Kidney glomerular epithelial cell (primary cell): ENCODE results near the gene FASN.

Source experiments
- DNase-seq: peaks from one replicate; lab custom pipeline; 2025; lab: John Stamatoyannopoulos, UW

The FASN gene

DNA sequence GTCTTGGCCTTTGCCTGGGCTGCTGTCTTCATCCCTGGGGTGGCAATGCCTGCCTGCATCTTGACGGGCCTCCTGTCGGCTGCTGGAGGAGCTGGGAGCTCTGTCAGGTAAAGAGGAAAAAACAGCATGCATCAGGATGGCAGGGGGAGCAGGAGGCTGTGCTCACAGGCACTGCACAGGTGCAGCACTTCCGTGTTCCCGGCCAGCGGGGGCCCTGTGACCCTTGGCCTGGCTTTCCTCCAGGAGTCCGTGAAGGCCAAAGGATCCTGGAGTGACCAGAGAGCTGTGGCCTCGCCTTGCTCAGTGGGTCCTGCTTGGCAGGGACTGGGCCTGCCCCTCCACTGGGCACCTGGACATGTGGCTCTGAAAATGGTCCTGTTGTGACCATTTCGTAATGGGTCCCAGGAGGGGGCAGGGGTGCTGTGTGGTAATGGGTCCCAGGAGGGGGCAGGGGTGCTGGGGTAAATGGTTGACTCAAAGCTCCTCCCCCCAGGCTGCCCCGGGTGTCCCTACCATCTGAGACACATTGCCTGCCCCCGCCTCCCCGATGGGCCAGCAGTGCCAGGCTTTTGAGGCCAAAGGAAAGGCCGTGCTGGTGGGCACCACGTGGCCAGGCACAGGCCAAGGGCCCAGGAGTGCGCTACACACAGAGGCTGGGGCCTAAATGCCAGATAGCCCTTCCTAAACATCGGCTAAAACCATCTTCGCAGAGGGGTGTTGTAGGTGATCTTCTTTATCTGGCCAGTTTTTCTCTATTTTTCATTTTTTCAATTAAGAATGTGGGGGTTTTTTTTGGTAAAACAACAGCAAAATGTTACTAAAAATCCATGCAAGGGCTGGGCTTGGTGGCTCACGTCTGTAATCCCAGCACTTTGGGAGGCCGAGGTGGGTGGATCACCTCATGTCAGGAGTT lies 4.0 kb upstream of the FASN start:
- no peak for DNase-seq

DNA sequence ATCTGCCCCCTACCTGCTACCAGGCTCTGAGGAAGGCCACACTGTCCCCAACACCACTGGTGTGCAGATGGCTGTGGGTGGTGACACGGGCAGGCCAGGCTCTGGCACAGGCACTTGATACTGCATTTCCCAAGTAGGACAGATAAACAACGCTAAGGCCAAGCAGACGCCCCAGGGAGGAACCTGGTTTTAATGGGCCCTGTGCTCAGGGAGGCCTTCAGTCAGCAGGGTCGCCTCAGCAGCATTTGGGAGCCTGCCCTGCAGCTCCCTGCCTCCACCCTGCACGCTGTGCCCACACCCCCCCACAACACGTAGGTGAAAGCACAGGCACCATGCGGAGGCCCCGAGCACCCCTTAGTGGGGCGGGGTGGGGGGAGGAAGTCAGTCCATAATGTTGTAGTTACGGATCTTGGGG lies 3.3 kb upstream of the FASN start:
- no peak for DNase-seq

DNA sequence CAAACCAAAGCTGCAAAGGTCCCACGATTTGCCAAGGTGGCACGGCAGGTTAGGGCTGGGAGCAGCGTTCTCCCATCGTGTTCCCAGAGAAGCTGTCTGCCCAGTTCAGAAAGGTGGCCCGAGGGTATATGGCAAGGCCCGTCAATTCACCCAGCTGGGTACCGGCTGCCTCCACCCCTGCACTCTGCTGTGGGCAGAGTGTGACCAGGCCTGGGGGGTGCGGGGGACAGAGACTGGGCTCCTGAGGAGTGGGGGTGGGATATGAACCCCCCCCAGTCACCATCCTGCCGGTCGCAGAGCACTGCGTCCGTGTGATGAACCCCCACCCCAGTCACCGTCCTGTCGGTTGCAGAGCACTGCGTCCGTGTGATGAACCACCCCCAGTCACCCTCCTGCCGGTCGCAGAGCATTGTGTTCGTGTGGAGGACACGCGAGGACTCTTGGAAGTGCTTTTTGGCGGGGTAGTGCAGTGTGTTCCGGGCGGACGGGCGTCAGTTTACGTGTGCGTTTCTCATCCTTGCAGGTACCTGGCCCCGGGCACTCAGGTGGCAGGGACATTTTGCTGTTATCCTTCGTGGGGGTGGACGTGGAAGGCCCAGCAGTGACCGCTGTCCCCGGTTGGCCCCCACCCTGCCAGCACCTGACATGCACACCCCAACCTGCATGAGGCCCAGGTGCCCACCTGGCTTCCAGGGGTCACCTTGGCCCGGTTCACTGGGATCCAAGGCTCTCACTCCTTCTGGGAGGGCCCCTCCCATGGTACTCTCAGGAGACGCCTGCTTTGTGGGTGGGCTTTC lies 2.7 kb upstream of the FASN start:
- no peak for DNase-seq

DNA sequence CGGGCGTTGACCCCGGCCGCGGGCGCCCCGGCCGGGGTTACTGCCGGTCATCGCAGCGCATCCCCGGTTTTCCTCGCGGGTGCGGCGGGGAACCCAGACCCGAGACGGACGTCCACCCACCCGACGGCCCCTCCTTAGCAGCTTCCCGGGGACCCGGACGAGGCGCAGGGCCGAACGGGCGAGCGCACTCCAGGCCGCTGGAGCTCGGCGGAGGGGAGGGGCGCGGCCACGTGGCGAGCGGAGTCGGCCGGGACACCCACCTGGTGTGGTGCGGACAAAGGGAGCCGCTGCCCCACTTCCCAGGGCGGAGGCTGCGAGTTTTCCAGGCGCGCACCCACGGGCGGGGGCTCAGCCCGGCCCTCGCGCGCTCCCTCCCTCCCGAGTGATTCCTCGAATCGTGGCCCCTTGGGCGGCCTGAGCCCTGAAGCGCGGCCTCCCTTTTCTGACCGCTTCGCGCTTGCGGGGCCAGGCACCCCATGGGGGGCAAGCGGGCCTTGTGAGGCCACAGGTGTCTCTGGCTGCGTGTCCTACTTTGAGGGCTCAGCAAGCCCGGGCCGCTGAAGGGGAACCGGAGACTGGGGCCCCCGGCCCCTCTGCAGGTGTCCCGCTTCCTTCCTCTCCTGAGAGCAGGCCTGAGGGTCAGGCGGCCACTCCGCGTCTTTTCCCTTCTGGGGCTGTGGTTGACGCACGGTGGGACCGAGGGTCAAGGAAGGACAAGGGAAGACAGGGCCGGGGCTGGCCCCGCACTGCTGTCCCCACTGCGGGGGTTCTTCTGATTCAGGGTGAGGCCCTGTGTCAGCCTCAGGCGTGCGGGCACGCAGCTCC lies 1.1 kb upstream of the FASN start:
- DNase-seq, result no peak

DNA sequence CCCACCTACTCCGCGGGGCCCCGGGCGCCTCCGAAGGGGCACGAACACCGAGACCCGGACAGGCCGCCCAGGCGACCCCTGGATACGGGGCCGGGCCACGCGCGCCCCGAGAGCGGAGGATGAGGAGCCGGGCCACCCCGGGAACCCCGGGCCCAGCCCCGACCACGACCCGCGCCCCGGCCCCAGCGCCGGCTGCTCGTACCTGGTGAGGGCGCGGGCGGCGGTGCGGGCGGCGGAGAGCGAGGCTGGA lies 192 bp downstream of the FASN start:
- no peak for DNase-seq

DNA sequence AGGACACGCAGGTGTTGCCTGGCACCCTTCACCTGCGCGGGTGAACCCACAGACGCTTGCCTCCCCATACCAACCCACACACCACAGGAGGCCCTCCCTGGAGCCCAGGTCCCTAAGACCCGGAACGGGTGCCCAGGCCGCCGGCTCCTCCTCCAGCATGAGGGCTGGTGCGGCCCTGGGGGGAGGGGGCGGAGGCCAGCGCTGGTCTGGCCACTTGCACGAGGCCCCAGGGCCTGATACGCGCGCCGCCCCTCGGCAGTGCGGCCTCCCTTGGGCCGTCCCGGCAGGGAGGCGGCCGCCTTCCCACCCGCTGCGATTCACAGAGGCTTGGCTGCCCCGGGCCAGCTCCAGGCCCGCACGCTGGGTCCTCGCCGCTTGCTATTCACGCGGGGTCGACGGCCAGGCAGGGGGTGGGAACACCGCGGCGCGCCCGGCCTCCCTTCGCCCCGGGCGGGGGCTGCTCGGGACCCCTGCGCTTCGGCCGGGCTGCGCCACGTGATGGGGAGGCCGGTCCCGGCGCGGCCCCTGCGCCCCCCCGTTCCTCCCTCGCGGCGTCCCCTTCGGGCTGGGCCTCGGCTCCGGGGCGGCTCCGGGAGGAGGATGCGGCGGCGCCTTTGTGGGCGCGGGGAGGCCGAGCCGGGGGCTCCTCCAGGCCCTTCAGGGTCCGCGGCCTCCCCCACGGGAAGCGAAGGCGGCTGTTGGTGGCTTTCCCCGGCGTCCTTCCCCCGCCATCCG lies 685 bp downstream of the FASN start:
- DNase-seq, result peak; percentile 7

DNA sequence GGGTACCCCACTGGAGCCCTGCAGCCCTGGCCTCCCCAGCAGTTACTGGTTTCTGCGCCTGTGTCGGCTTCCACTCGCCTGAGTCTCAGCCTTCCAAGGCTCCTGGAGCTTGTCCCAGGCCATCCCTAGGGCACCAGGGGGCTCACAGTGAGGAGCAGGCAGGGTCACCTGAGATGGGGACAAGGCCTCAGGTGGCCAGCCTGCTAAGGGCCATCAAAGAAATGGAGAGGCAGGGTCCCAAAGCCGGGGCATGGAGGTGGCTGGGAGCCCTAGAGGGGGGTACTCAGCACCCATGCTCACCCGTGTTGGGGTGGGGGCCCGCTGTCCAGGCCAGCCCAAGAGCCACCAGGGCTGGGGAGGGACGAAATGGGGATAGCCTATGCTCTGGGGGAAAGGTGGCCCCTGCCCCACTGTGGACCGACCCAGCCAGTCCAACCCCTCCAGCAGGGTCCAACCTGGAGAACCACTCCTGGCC lies 1.3 kb downstream of the FASN start:
- no peak for DNase-seq

DNA sequence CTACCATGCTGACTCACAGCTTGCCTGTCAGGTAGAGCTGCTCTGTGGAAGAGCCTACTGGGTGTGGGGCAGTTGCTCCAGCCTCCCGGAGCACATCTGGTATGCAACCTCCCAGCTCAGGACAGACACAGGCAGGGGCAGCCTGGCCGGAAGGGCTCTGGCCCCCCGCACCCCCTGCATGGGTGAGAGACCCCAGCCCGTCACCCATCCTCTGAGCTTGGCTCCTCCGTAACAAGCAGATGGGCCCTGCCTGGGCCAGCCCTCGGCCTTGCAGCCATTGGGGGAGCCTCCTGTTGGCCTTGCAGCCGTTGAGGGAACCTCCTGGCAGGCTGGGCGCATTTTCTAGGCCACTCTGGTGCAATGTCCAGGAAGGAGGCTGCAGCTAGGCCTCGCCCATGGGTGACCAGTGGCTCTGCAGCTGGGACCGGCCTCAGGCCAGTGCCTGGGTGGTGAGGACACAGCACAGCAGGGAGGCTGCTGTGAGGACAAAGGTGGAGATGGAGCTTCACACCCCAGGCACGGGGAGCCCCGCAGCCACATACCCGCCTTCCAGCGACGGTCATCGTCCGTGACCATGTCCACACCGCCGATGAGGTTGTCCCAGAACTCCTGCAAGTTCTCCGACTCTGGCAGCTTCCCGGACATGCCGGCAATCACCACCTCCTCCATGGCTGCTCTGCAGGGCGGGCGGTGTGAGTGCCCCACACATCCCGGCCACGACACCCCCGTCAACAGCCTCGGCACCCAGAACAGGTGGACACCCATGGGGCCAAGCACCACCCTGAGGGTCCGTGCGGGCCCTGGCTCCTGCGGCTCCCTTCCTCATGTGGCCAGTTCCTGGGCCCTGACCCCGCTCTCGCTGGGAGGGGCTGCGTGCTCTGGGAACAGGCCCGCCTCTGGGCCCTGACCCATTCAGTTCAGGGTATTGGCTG lies 2.0 kb downstream of the FASN start:
- DNase-seq, result no peak

DNA sequence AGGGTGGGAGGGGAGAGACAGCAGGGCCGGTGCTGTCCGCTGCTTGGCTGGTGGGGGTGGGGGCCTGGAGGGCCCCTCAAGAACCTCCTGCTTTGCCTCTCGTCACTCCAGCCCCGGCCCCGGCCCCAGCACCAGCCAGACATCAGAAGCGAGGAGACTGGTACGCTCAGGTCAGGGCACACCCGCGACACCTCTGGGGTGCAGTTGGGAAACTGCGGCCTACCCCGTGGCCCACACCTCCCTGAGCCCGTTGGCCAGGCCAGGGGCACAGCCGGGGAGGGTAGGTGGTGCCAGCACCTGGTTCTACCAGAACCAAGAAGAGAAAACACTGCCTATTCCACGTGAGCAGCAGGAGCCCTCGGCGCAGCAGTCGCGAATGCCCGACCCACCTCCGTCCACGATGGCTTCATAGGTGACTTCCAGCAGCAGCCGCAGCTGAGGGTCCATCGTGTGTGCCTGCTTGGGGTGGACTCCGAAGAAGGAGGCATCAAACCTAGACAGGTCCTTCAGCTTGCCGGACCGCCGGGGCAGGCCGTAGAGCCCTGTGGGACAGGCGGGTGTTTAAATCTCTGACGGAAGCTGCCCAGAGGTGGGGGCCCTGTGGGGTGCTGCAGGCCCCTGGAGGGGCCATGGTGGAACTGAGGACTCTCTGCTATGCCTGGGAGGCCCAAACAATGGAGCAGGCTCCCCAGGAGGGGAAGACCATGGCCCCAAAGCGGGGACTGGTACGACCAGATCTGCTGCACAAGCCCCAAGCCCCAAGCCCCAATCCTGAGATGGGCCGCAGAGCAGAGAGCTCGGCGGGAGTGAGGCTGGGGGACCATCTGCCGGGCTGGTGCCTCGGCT lies 2.9 kb downstream of the FASN start:
- no peak for DNase-seq

DNA sequence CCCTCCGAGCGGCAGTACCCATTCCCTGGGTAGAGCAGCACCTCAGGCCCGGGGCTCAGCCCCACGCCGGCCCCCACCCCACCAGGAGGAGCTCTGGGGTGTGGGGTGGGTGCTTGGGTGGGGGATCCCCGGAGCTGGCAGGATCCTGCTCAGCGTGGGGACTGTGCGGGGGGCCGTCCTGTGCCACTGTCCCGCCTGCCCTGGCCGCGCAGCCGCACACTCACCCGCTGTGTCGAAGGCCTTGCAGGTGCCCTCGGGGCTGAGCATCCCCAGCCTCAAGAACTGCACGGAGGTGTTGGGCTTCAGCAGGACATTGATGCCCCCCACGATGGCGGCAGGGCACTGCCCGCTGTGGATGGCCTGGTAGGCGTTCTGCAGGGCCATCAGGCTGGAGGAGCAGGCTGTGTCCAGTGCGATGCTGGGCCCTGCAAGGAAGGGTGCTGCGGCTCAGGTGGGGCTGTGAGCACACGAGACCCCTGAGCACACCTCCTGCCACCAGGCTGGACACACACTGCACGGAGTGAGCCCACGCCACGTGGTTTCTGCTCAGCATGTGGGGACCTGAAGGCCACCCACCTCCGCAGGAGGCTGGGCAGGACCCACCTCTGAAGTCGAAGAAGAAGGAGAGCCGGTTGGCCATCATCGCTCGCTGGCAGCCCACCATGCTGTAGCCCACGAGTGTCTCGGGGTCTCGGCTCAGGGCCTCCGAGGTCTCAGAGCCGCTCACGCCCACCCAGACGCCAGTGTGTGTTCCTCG lies 4.9 kb downstream of the FASN start:
- no peak for DNase-seq

DNA sequence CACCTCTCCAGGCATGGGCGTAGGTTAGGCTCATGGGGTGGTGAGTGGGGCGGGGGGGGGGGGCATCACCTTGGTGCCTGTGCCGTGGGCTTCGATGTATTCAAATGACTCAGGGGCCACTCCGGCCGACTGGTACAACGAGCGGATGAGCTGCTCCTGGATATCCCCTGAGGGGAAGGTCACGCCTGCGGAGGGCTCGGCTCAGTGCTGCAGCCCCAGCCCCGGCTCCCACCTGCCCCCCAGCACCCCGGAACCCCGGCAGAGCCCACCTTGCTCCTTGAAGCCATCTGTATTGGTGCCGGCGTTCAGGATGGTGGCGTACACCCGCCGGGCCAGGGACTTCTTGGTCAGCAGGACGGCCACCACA lies 5.4 kb downstream of the FASN start:
- no peak for DNase-seq

DNA sequence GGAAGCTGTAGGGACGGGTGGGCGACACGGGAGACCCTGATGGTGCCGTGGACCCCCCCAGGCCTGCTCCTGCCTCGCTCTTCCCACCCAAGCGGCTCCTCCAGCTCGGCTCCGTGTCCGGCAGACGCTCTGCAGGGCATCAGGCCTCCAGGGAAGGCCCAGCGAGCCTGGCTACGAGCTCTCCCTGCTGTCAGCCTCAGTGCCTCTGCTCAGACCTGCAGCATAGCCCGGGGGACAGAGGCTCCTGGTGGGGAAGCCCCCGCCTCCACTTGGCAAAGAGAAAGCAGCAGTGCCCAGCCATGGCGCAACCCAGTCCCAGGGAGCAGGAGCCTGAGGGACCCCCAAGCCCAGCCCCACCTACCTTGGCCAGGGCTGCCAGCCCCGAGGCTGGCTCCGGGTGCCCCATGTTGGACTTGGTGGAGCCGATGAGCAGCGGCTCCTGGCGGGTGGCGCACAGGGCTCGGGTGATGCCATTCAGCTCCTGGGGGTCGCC lies 5.9 kb downstream of the FASN start:
- no peak for DNase-seq

DNA sequence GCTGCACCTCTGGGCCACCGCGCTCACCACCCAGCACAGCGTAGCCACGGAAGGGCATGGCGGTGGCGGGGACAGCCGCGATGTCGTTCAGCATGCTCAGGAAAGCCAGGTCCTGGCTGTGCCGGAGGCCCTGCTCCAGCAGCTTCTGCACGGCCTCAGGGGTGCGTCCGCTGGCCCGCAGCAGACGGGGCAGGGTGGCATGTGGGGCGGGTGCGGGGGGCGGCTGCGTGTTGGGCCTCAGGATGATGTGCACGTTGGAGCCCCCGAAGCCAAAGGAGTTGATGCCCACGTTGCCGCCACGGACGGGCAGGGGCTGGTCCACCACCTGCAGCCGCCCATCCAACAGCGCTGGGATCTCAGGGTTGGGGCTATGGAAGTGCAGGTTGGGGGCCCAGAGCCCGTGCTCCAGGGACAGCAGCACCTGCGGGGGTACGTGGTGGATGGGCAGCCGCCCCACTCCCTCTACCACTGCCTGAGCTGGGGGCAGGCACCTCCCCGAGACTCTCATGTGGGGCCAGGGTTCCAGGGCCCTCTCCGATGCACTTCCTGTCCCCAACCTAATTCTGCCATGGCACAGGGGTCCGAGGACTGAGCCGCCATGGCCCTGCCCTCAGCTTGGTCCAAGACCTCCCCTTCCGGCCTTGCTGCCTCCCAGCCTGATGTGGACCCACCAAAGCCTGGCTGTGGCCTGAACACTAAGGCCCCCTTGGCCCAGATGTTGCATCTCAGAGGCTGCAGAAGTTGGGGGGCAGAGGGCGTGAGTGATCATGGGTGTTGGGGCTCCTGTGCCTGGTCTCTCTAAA lies 6.6 kb downstream of the FASN start:
- no peak for DNase-seq

DNA sequence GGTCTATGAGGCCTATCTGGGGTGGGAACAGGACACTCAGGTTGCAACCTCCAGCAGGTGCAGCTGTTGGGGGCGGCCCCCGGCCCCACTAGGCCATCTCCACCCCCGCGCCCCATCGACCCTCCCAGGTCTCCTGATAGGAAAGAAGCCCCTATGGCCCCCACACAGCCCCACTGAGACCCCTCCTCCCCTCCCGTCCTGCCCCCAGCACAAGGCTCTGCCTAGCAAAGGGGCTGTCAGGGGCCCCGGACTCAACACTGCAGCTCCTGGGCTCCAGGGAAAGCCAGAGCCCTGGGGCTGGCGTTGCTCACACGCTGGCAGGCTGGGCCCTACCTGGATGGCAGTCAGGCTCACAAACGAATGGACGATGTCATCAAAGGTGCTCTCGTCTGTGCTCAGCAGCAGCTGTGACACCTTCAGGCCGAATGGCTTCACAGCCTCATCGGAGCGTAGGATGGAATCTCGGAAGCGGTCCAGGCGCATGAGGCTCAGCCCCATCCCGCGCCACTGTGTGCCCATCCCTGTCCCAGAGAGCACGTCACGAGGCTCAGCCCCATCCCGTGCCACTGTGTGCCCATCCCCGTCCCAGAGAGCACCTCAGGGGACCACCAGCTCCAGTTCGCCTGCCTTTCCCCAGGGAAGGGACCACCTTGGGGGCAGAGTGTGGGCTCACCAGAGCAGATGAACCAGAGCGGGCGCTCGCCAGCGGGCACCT lies 7.3 kb downstream of the FASN start:
- no peak for DNase-seq

DNA sequence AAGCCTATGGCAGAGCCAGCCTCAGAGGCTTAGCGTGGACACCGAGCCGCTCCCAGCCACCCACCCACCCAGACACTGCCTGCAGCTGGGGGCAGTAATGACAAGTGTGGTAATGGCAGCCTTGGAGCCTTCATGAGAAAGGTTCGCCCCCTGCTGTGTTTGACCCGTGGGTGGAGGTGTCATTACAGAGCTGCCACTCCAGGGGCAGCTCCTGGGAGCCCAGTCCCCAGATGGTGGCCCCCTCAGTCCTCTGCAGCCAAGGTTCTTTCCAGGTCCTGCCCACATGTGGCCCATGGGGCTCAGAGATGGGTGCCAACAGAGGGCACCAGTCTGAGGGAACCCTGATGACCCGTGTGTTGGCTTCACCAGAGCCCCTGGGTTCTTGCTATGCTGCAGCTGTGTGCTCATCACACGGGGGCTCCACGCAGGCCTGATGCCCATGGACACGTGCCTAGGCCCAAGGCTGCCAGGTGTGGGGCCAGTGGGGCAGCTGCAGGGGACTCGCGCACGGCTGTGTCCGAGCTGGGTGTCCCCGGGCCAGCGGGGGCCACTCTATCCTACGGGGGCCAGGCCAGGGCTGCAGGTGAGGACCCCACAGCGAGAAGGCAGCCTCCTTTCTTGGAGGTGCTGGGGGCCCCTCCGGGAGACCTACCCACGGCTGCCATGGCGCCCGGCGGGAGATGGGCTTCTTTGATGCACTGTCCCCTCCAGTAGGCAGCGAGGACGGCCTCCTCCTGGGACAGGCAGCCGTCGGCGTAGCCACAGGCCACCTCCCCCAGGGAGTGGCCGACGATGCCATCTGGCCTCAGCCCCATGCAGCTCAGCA lies 8.1 kb downstream of the FASN start:
- no peak for DNase-seq
